Gastrocnemius medialis (tissue), 4 donors: ENCODE measurements around the gene KLF3. TPM values are rescaled to one million over a fixed set of nuclear protein-coding genes. Genes with fewer than 3 reads are reported as not detected.

Source experiments
- ATAC-seq, 2 donors: fragments of 150-250 bp; one replicate each; pipeline ENCODE4 v1.9.1; 2016
- DNase-seq, 2 donors: peaks; one replicate each; pipeline ENCODE4 v3.0.0-alpha.2; 2019
- H3K27ac ChIP-seq, 4 donors: fragments of 200-600 bp; sonication (generic); 1 replicate in 1 of 4; 2 replicates in 3 of 4; pipeline ENCODE4 v1.5.1; 2016 to 2018; ENCODE audit warnings: mild to moderate bottlenecking in 2 of 4, moderate library complexity in 1 of 4
- H3K27me3 ChIP-seq, 3 donors: fragments of 200-600 bp; sonication (generic) in 2 of 3; 1 replicate in 1 of 3; 2 replicates in 2 of 3; pipeline versions ENCODE4 v1.5.1 to v1.6.0; 2016 to 2019; ENCODE audit warnings: mild to moderate bottlenecking in 1 of 3, moderate library complexity in 1 of 3
- H3K36me3 ChIP-seq, 2 donors: fragments of 200-600 bp; sonication (generic) in 1 of 2; one replicate each; pipeline ENCODE4 v1.5.1; 2017 to 2018
- H3K4me1 ChIP-seq, 2 donors: fragments of 200-600 bp; sonication (generic) in 1 of 2; one replicate each; pipeline ENCODE4 v1.5.1; 2016 to 2017; ENCODE audit warnings: mild to moderate bottlenecking in 2 of 2
- H3K4me3 ChIP-seq, 4 donors: fragments of 200-600 bp; sonication (generic) in 3 of 4; 1 replicate in 1 of 4; 2 replicates in 3 of 4; pipeline ENCODE4 v1.5.1; 2016 to 2019; ENCODE audit warnings: mild to moderate bottlenecking in 2 of 4
- H3K9me3 ChIP-seq, 3 donors: fragments of 200-600 bp; sonication (generic) in 2 of 3; 1 replicate in 1 of 3; 2 replicates in 2 of 3; pipeline ENCODE4 v1.5.1; 2016 to 2019
- CTCF ChIP-seq, 5 experiments: fragments of 450-650 bp in 3 of 5; fragments of 200-600 bp in 2 of 5; sonication (generic) in 2 of 5; IDR thresholded peaks in 4 of 5; conservative IDR thresholded peaks in 1 of 5; 1 replicate in 4 of 5; 2 replicates in 1 of 5; pipeline ENCODE4 v1.5.1; 2016 to 2019; ENCODE audit warnings: antibody characterized with exemption in 5 of 5, mild to moderate bottlenecking in 3 of 5, moderate library complexity in 3 of 5
- POLR2A ChIP-seq, 2 donors: fragments of 450-650 bp; IDR thresholded peaks; one replicate each; pipeline ENCODE4 v1.6.1; 2017; ENCODE audit warnings: antibody characterized with exemption in 2 of 2, mild to moderate bottlenecking in 2 of 2, moderate library complexity in 2 of 2
- in situ Hi-C, 4 donors: fragments of 200-750 bp; cut with MboI; loops; one replicate each; pipeline versions ENCODE4 v1.15.0 to v1.8.0; 2017; ENCODE audit warnings: low sequenced_read_pairs in 4 of 4
- intact Hi-C: fragments of 100-400 bp; cut with DNase I; formaldehyde crosslinking; loops from one replicate; pipeline ENCODE4 v1.15.1; 2023; ENCODE audit warnings: low total_unique reads
- total RNA-seq, 4 donors: library from RNA; depleted of rRNA; stranded (reverse); fragments of >200 nt; gene quantifications; one replicate each; pipeline versions ENCODE4 v1.1.0 to v1.2.3, GENCODE V29; 2016

KLF3 gene
- total RNA-seq, 4 donors from 2014 or later: 12.7 to 26.5 (median 19.4) TPM

DNA sequence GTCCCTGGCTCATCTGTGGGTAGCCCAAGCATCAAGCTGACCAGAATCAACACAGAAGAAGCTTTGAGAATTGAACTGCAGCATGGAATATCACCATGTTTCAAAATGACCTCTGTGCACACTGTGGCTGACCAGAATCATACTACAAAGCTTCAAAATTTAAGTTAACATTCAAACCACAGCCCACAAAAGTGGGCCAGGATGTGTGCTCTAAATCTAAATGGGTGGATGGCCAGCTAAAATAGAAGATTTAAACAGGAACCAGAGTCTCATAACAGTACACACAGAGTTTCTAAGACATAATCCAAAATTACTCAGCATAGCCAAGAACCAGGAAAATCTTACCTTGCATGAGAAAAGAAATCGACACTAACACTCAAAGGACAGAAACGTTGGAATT, 46.1 kb downstream of the KLF3 start:
- Histone ChIP-seq H3K9me3 (no peaks in the 10 kb centered on the region), H3K27ac (no peak overlapping the region), H3K4me1 (no peaks in the 10 kb centered on the region), H3K4me3 (no peak overlapping the region), H3K27me3 (no peaks in the 10 kb centered on the region), H3K36me3 (no peaks in the 10 kb centered on the region)
- ATAC-seq (no peak), DNase-seq (no peak)
- no peak for TF ChIP-seq CTCF (IDR thresholded peaks at IDR 0.05 in 4 of 5, conservative IDR thresholded peaks at IDR 0.05 in 1 of 5)
- no peak for TF ChIP-seq POLR2A (IDR thresholded peaks at IDR 0.05)
- intact Hi-C loops: no loop called here
- in situ Hi-C loops: no loop called here

GRCh38 chr4:38711066-38711465, 47.1 kb downstream of the KLF3 start:
- intact Hi-C loops (no loop called here), in situ Hi-C loops (no loop called here)
- H3K4me3 ChIP-seq: no peak overlapping the region
- TF ChIP-seq POLR2A (IDR thresholded peaks at IDR 0.05) (no peak), CTCF (IDR thresholded peaks at IDR 0.05 in 4 of 5, conservative IDR thresholded peaks at IDR 0.05 in 1 of 5) (no peak)
- H3K4me1 ChIP-seq: no peaks in the 10 kb centered on the region
- H3K36me3 ChIP-seq: no peaks in the 10 kb centered on the region
- no peaks in the 10 kb centered on the region for H3K9me3 ChIP-seq
- ATAC-seq: no peak
- DNase-seq: no peak
- H3K27me3 ChIP-seq: no peaks in the 10 kb centered on the region
- H3K27ac ChIP-seq: no peak overlapping the region

- no peaks in the 10 kb centered on the region for H3K27me3 ChIP-seq
Observed at GRCh38 chr4:38715050-38715449, 51.1 kb downstream of the KLF3 start.

GRCh38 chr4:38716256-38716655, 52.3 kb downstream of the KLF3 start:
- intact Hi-C loops: no loop called here
- ATAC-seq (no peak), DNase-seq (no peak)
- TF ChIP-seq CTCF (IDR thresholded peaks at IDR 0.05 in 4 of 5, conservative IDR thresholded peaks at IDR 0.05 in 1 of 5) (no peak), POLR2A (IDR thresholded peaks at IDR 0.05) (no peak)
- no peaks in the 10 kb centered on the region for H3K4me1 ChIP-seq
- H3K27ac ChIP-seq: no peak overlapping the region
- no peaks in the 10 kb centered on the region for H3K27me3 ChIP-seq
- no peak overlapping the region for H3K4me3 ChIP-seq
- H3K36me3 ChIP-seq: no peaks in the 10 kb centered on the region
- in situ Hi-C loops: no loop called here
- H3K9me3 ChIP-seq: no peaks in the 10 kb centered on the region

More at GRCh38 chr4:38715050-38715449, 51.1 kb downstream of the KLF3 start:
- Histone ChIP-seq H3K4me1 (no peaks in the 10 kb centered on the region), H3K27ac (no peak overlapping the region), H3K36me3 (no peaks in the 10 kb centered on the region), H3K9me3 (no peaks in the 10 kb centered on the region), H3K4me3 (no peak overlapping the region)
- TF ChIP-seq CTCF (IDR thresholded peaks at IDR 0.05 in 4 of 5, conservative IDR thresholded peaks at IDR 0.05 in 1 of 5) (no peak), POLR2A (IDR thresholded peaks at IDR 0.05) (no peak)
- no peak for DNase-seq
- ATAC-seq: no peak
- in situ Hi-C loops (no loop called here), intact Hi-C loops (no loop called here)

DNA sequence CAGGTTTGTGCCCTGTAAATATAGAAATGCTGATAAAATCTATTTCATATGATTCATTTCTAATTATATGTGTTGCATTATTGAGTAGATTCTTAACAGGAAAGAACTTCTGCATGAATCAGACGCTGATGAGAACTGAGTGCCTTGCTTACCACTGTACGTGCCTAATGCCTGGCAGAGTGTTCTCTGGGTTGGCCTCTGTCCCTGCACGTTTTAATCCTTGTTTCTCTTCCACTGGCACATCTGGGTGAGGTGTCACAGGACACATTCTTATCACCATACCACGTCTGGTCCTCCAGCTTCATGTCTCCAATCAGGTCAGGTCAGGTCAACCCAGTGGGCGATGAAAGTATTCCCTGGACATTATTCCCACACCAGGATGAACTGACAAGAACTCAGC, 53.6 kb downstream of the KLF3 start:
- in situ Hi-C loops (no loop called here), intact Hi-C loops (no loop called here)
- DNase-seq (no peak), ATAC-seq (no peak)
- H3K27ac ChIP-seq: no peak overlapping the region
- H3K9me3 ChIP-seq: no peaks in the 10 kb centered on the region
- no peaks in the 10 kb centered on the region for H3K36me3 ChIP-seq
- H3K4me1 ChIP-seq: no peaks in the 10 kb centered on the region
- TF ChIP-seq CTCF (IDR thresholded peaks at IDR 0.05 in 4 of 5, conservative IDR thresholded peaks at IDR 0.05 in 1 of 5) (no peak), POLR2A (IDR thresholded peaks at IDR 0.05) (no peak)
- no peaks in the 10 kb centered on the region for H3K27me3 ChIP-seq
- H3K4me3 ChIP-seq: no peak overlapping the region
